Measurements from ENCODE around the gene ATG16L2.
"Not testable (repeated sequence)": the region's sequence is repeated elsewhere in the genome, so short reads cannot be mapped to it uniquely, and the experiment has no call there.

ATG16L2 gene

DNA sequence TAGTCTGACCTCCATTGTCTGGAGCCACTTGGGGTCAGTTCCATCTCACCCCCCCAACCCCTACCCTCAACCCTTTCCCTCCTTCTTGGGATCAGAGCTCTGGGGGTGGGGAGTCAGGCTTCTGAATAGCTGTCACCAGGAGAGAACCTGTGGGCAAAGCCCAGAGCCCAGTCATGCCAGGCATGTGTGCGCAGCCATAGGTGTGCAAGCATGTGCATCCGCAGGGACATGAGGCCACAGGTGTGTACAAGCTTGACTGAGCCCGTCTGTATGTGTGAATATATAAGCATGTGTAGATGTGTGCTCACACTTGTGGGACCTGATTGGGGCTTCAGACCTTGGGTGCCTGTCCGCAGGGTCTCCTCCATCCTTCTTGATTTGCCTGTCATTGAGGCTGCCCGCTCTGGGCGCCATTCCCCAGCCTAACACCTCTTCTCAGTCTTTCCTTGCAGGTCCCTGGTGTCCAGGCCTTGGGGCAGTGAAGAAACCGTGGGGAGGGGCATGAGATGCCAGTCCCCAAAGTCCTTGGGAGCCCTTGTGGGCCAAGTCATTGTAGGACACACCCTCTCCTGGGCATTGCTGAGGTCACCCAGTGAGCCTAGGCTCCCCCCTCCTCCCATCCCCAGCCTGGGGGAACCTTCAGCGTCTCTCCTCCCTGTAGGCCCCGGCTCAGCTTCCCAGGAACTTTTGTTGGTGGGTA is 9.0 kb downstream of the ATG16L2 start:
- DNase-seq (ENCODE audit: insufficient read length, low spot score) = no peak
- FAIRE-seq = no peak

- FAIRE-seq = no peak
- no peak for DNase-seq (ENCODE audit: insufficient read length, low spot score)
These were observed 9.8 kb downstream of the ATG16L2 start for GRCh38 chr11:72824020-72824419.

DNA sequence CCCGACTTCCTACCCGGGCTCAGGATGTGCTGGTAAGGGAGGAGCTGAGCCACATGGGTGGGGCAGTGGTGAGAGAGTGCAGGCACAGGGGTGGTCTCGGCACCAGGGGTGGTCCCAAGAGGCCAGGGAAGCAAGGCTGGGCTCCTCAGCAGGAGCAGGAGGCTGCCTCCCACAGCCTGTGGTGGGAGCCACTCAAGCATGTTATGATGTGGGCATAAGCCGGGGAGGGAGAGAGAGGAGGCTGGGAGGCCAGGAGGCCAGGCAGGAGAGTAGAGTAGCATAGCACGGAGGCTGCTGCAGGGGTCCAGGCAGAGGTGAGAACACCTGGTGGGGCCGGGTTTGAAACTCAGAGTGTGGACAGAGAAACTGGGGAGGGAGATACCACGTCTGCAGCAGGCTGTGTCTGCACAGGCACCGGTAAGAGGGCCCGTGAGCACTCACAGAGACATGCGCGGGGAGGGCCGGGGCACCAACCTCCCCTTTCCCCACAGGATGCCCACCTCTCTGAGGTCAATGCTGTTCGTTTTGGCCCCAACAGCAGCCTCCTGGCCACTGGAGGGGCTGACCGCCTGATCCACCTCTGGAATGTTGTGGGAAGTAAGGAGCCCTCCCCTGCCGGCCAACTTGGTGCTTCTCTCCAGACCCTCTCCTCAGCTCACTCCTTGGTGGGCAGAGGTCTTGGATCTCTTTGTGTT is 10.7 kb downstream of the ATG16L2 start:
- DNase-seq (ENCODE audit: insufficient read length, low spot score) = no peak
- FAIRE-seq = no peak

- no peak for DNase-seq (ENCODE audit: insufficient read length, low spot score)
- no peak for FAIRE-seq
These were observed 11.4 kb downstream of the ATG16L2 start for GRCh38 chr11:72825661-72826060.

DNA sequence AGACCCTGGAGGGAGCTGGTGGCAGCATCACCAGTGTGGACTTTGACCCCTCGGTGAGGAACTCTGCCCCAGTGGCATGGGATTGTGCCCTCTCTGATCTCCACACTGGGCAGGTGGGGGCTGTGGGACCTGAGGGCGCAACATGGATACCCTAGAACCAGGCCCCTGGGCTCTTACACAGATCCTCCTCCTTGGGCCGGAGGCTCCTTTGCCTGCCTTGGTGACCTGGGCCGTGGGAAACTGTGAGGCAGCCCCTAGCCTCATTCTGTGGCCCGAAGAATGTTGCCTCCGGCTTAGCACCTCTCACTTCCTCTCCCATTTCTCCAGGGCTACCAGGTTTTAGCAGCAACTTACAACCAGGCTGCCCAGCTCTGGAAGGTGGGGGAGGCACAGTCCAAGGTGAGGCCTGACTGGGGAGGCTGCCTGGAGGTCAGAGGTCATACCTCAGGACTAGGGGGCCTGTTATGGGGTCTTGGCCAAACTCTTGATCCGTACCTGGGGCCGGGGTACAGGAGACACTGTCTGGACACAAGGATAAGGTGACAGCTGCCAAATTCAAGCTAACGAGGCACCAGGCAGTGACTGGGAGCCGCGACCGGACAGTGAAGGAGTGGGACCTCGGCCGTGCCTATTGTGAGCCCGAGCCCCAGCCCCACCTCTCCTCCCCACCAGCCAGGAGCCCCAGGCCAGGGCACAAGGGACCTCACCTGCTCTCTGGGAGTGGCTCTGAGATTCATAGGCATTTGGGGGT is 12.2 kb downstream of the ATG16L2 start:
- DNase-seq (ENCODE audit: insufficient read length, low spot score) (no peak), FAIRE-seq (no peak)

DNA sequence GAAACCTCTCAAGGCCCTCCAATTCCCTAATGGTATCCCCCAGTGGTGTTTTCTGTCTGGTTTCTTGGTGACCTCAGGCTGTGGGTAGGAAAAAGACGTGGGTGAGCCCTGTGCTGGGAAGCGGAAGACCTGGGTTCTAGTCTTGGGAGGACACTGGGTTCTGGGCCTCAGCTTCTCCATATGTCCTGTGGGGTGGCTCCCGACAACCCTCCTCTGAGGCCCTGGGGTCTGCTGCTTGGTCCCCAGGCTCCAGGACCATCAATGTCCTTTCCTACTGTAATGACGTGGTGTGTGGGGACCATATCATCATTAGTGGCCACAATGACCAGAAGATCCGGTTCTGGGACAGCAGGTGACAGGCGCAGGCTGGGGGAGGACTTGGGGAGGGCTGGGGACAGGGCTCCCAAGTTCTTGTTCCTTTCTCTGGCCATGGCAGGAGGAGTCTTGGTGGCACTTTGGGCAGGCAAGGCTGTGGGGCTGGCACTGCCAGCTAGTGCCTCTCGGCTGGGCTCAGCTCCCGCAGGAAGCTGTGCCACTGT is 12.8 kb downstream of the ATG16L2 start:
- DNase-seq (ENCODE audit: insufficient read length, low spot score) (no peak), FAIRE-seq (no peak)

- FAIRE-seq; DNase-seq (ENCODE audit: insufficient read length, low spot score): not testable (repeated sequence)
These were observed 13.4 kb downstream of the ATG16L2 start for GRCh38 chr11:72827656-72828055.

- FAIRE-seq = no peak
- DNase-seq (ENCODE audit: insufficient read length, low spot score) = no peak
These were observed 13.9 kb downstream of the ATG16L2 start for GRCh38 chr11:72828081-72828567.

DNA sequence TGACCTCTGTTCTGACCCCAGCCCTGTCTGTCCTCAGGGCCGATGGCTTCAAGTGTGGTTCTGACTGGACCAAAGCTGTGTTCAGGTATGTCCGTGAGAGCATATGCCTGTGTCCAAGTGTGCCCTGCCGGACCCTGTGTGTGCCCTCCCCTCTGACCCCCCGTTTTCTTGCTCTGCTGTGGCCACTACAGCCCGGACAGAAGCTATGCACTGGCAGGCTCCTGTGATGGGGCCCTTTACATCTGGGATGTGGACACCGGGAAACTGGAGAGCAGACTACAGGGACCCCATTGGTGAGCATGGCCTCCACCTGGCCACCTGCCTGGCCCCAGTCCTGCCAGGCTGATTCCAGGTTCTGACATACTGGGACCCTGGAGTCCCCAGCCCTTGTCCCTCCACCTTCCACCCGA is 14.5 kb downstream of the ATG16L2 start:
- no peak for DNase-seq (ENCODE audit: insufficient read length, low spot score)
- FAIRE-seq = no peak

- DNase-seq (ENCODE audit: insufficient read length, low spot score) = no peak
- no peak for FAIRE-seq
These were observed 15.0 kb downstream of the ATG16L2 start for GRCh38 chr11:72829178-72829577.

GRCh38 chr11:72829884-72830533 is 15.8 kb downstream of the ATG16L2 start:
- DNase-seq (ENCODE audit: insufficient read length, low spot score) (no peak), FAIRE-seq (no peak)

DNA sequence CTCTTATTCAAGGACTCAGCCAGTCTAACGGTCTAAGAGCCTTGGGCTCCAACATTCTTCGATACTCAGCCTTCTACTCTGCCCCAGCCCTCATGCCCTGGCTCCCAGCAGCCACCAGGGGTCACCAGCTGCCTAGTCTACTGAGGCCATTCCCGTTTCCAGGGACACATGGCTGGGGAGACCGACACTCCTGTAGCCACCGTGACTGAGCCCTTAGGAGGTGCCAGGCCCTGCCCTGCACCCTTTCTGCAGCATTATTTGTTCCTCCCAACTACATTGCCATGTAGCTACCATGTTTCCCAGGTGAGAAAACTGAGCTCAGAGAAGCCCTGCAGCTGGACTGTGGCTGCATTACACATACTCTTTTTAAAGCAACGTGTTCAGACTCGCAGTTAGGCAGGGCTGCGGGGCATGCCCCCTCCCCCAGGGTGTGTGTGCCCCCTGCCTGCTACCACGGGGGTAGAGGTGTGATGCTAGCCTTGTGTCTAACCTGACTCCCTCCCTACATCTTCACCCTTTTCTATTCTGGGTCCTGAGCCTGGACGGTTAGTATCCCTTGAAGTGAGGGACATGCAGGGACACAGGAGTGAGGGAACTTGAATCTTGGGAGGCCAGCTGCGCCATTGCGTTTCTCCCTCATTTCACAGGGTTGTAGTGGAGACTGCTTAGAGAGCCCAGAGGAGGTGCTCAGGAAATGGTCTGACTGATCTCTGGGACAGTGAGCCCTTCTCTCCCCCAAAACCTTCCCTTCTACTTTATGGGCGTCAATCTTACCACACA is 17.5 kb downstream of the ATG16L2 start:
- peak; percentile 92 for FAIRE-seq
- no peak for DNase-seq (ENCODE audit: insufficient read length, low spot score)

DNA sequence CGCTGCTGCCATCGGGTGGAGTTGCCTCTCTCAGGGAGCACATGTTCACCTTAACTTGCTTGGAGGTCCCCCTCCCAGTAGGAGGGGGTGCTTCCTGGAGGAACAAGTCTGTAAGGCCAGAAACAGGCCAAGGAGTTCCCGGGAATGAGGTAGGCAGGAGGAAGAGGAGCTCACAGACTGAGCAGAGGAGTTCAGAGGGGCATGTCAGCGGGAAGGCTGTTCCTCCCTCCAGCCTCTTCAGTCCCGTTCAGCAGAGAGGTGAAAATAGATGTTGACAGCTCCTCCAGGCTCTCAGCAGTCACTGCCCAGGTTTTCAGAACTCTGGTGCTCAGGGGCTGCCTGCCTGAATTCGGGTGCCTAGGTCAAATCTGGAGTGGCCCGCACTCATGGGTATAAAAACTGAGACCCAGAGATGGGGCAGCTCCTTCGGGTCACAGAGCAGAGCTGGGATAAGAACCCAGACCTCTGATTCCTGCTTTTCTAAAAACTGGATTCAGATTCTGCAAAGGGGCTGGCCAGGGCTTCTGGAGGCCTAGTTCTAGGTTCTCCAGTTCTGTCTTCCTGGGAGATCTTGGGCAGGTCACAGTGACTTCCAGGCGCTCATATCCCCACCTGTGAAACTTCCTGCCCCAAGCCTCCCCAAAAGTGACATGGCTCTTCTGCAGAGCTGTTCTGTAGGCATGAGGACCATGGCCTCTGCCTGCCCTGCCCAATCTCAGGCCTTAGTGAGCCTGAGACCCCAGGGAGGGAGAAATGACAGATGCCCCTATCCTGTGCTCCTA is 18.3 kb downstream of the ATG16L2 start:
- no peak for DNase-seq (ENCODE audit: insufficient read length, low spot score)
- FAIRE-seq = no peak

DNA sequence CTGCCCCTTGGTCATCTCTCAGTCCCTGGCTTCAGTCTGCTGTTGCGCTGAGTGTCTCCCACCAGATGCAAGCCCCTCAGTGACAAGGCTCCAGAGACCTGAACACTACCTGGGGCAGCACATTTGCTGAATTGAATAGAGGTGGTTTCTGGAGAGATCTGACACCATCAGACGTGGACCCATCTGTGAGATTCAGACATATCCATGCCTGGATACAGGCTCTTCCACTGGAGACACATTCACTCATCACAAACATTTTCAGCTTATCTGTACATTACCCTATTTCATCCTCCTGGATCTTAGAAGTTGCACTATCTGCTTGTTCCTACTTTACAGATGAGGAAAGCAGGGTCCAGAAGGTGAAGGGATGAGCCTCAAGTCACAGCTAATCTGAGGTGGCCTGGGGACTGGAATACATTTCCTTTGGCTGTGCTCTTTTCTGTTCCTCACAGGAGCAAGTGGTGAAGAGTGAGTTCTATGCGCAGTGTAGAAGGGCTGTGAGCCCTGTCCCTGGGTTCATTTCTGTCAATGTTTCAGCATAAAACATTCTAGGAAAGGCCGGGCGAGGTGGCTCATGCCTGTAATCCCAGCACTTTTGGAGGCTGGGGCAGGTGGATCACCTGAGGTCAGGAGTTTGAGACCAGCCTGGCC is 19.0 kb downstream of the ATG16L2 start:
- FAIRE-seq (no peak), DNase-seq (ENCODE audit: insufficient read length, low spot score) (no peak)

DNA sequence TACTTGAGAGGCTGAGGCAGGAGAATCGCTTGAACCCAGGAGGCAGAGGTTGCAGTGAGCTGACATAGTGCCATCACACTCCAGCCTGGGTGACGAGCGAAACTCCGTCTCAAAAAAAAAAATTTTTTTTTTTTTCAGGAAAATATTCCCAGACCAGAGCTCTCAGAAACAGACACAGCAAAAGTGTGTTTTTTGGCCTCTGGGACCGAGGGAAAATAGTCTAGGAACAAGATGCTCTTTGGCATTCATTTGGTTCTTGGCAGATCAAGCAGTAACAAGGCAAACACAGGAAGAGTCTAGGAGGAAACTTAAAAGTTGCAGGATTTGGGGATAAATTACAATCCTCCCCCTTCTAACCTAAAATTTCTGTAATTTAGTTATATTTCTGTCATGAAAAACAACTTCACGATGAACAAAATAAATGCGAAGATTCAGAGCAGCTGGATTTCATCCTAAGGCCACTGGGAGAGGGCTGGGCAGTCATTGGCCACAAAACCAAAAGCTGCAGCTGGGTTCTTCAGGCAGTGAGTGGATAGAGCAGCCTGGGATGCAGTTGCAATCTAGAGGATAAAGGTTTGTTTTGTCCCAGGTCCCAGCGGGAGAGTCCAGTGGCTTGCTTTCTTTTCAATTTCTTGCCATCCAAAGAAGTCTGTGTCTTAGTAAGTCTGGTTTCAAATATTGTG is 19.7 kb downstream of the ATG16L2 start:
- FAIRE-seq = no peak
- no peak for DNase-seq (ENCODE audit: insufficient read length, low spot score)

DNA sequence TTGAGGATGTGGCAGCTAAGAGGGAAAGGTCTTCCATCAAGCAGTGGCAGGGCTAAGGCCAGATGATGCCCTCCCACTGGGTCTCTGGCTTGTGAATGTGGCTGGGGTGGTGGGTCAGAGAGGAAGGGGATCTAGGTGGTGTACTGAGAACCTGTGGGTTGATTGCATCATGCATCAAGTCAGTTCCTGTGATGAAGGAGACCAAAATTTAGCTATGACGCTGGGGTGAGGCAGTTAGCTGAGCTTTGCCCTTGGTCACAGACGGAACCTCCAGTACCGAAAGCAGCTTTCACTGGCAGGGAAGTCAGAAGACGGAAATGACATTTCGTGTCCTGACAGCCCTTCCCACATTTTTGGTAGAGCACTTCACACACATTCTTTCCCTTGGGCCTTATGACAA is 20.7 kb downstream of the ATG16L2 start:
- DNase-seq (ENCODE audit: insufficient read length, low spot score) (no peak), FAIRE-seq (no peak)

GRCh38 chr11:72836111-72836510 is 21.9 kb downstream of the ATG16L2 start:
- DNase-seq (ENCODE audit: insufficient read length, low spot score) = no peak
- no peak for FAIRE-seq

DNA sequence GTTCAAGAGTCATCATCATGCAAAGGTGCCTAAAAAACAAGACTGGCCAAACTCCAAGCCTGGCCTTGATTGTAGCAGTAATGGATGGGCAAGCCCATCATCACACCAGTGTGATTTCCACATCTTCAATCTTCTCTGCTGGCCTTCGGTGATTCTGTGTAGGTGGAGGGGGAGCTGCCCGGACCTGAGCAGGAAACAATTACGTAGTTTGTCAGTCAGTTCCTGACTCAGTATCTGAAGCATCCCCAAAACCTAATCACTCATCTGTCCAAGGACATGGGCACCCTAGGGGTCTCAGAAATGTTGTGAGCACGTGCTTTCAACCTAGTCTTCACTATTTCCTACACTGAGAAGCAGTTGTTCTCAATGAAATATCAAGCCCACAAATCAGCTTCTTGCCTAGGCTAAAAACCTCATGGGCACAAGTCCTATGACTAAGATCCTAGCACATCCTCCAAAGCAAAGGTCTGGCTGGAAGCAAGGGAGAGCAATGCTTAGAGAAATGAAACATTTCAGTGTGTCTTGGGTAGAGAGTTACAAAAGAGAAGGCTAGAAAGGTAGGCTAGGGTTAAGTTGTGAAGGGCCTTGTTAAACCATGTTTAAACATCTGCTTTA is 24.6 kb downstream of the ATG16L2 start:
- no peak for DNase-seq (ENCODE audit: insufficient read length, low spot score)
- no peak for FAIRE-seq
